Measurements from ENCODE around the gene CNTN1.
"Not testable (repeated sequence)": the region's sequence is repeated elsewhere in the genome, so short reads cannot be mapped to it uniquely, and the experiment has no call there.

CNTN1 gene

DNA sequence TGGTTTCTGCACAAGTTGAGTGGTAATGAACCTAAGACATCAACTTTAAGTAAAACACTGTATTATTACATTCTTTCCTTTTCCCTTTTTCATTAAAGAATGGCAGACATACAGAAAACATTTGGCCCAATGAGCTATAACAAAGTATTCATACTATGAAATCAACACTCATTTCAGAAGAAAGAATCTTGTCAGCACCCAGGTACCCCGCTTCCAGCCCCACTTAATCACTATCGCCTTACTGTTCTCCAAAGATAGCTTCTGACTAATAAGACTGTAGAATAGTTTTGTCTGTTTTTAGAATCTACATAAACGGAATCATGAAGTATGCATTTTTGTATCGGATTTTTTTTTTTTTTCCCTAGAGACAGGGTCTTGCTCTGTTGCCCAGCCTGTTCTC, 9.5 kb downstream of the CNTN1 start:
- no peak for DNase-seq

DNA sequence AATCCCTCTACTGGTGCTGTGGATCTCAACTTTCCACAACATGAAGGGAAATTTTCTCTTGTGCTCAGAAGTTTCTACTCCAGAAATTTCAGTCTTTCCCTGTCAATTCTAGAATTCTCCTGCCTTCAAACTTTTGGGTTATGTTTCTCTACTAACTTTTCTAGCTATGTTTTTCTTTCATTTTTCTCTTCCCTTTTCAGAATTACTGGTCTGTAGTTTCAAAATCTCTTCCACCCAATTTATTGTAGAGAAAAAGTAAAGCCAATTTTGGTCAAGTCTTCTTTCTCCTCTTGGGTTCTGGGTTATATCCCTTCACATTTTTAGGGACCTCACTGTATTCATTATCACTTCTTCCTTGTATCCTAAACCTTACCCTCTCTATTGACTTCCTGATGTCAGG, 18.9 kb downstream of the CNTN1 start:
- DNase-seq, result no peak

DNA sequence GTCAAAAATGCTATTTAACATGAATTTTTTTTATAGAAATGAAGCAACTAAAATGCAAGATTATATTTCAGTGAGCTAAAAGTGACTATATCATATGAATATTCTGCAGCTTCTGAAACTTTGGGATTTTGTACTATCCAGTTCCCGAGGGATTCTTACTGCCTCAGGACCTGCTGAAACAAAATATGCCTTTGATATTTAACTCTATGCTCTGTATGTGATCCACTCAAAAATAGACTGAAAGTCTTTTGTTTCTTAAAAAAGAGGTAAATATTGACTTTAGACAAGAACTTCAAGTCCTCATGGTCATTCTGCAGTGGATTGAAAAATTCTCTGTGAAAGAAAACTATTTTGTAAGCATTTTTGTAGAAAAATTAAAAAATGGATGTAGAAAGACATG, 22.4 kb downstream of the CNTN1 start:
- no peak for DNase-seq

DNA sequence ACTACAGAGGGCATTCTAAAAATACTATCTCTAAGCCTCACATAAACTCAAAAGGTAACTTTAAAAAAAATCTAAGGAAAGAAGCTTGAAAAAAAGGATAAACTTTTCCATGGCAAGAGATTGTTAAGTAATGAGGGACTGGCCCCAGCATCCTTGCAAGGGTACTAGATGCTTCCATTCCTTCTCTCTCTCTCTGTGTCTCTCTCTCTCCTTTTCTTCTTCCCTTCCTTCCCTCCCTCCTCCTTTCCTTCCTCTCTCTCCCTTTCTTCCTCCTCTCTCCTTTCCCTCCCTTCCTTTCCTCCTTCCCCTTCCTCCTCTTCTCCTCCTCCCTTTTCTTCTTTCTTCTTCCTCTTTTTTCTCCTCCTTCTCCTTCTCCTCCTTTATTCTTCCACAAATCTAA, 23.8 kb downstream of the CNTN1 start:
- no peak for DNase-seq

DNA sequence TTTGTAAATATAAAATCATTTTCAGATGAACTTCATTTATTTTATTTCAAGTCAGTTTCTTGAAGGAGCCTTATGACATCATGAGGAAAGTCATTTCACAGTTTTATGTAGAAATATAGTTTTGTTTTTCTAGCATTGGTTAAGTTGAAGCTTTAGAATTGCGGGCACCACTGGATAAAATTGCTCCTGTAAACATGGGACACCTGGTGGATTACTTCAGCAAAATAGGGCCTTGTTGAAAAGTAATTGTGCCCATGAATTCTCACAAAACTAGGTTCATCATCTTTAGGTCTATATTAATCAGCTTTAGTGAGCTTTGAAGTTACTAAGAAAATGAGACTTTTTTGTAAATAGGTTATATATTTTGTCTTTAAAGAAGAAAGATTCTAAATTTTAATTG, 25.3 kb downstream of the CNTN1 start:
- DNase-seq, result no peak

DNA sequence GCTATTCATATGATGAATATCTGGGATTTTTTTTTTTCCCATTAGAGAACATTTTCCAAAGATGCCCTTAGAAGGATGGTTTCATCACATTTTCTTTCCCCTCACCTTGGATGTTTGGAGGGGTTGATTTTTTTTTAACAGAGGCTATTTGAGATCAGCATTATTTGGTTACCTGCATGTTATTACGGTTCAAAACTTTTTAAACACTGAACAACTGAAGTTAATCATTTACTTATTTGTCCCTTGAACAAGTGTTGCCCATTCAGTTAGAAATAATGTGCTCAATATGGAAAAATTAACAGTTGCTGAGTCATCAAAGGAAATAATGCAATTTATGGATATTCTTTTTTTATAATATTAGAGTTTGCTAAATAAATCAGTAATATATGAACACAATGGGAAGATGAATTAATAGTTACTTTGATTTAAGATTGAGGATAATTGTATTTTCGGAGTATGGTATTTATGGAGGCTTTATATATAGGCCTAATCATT, 26.7 kb downstream of the CNTN1 start:
- DNase-seq, result no peak

DNA sequence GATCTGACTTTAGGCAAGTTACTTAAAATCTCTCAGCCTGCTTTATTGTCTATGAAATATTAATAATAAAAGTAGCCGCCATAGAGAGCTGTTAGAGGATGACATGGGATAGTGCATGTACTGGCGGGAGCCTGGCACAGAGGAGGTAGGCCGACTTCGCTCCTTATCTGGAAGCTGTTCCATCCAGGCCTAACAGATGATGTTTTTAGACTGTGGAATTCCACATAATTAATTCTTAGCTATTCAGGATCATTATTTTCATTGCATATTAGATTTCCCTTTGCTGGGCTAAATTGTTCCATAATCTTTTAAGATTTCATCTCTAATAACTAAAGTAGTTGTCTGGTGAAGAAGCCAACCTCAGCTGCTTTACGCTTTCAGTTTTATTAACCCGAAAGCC, 30.8 kb downstream of the CNTN1 start:
- DNase-seq, result no peak

DNA sequence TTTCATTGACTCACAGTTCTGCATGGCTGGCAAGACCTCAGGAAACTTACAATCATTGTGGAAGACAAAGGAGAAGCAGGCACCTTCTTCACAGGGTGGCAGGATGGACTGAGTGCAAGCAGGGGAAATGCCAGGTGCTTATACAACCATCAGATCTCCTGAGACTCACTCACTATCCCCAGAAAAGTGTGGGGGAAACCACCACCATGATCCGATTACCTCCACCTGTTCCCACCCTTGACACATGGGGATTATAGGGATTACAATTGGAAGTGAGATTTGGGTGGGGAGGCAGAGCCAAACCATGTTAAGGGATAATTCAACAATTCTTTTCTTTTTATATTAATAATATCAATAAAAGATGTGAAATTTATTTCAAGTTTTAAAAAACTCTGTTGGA, 34.1 kb downstream of the CNTN1 start:
- no peak for DNase-seq

DNA sequence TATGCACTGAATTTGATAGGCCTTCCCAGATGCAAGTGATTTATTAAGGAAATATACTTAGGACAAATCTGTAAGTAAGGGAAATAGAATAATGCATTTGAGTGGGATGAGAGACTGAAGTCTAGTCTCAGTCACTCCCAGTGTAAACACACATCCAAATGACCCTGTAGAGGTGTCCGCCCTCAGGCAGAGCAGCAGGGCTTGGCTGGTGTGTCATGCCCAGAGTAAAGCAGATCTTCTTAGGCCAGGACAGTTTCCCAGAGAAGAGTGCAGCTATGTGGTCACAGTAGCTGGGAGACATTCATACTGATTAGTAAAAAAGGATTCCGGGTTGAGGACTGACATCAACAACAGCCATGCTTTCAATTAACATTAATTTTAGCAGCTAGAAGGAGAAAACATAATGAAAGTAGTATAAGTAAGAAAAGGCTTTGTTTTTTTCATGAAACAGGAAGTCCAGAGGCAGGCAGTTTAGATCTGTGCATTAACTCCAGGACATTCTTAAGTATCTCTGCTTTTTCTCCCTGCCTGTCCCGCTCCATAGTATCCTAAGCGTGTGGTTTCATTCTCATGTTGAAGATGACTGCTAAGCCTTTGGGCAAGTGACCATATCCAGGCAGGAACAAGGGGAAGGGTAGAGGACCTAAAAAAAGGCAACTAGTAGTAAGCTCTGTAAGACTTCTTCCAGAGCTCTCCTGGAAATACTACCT, 35.7 kb downstream of the CNTN1 start:
- DNase-seq, result no peak

DNA sequence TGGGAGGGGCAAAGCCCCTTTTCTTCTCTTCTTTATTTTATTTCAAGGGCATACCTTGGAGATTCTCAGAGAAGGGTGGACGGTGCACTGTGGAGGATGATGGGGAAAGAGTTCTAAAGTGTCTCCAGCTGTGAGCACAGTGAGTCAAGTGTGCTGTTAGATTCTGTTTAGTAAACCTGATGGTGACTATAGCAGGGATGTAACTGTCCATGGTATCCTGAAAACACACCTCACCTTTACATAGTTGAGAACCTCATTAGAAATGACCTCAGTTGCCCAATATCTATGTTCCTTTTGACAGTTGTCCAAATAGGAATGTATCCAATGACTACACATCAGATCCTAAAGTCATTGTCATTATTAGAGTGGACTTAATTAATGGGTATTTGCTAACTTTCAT, 38.0 kb downstream of the CNTN1 start:
- no peak for DNase-seq

DNA sequence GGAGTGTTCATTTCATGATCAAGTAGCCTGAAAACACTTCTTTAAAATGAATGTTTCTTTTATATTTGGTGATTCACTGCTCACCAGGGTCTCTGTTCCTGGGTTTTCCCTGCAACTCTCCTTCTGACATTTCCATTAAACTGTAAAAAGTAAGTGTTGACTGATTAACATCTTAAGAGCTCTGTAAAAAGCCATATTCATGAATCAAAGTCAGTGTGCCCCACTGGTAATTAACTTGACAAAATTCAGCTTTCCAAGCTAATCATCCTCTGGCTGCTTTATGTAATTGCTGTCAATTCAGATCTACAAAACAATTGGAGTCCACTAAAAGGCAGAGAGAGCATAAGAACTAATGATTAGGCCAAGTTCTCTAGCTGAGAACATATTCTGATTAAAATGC, 41.6 kb downstream of the CNTN1 start:
- no peak for DNase-seq

DNA sequence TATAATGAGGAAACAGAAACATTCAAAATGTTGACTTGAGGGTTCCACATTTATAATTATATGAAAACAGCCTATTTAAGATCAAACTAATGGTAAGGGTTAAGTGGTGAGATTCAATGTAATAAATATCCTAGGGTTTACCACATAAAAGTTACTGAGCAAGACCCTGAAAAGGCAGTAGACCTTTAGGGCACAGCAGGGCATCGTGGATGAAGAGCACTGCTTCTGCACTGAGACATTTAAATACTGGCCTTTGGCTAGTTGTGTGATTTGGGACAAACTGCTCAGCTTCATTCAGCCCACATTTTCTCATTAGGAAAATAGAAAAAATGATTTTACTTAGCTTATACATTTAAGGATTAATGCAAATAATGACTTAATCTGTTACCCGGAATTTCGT, 42.0 kb downstream of the CNTN1 start:
- no peak for DNase-seq

DNA sequence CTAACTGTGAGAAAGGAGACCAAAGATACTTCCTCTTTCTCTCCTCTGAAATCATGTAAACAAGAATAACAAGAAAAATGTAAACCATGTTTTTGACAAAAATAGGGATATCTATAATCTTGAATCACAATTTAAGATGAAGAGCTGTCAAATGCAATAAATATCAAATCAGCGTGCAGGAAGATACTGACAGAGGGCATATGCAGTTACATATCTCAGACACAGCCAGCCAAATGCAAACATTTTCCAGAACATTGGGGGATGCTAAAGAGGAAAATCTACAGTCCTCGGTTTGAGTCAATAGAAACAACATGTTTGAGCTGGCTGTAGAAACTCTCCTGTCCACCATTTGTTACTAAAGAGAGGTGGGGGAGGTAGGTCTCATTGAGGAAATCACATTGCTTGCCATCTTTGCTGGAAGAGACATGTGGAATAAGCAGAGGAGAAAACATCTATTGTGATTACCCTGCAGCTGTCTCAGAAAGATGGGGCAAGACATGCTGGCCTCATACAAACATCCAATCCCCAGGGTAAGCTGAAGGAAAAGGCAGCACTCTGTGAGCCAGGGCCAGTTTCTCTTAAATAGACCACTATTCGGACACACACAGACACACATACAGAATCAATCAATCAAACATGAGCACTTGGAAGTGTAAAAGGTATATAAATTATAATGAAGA, 43.5 kb downstream of the CNTN1 start:
- DNase-seq, result no peak

DNA sequence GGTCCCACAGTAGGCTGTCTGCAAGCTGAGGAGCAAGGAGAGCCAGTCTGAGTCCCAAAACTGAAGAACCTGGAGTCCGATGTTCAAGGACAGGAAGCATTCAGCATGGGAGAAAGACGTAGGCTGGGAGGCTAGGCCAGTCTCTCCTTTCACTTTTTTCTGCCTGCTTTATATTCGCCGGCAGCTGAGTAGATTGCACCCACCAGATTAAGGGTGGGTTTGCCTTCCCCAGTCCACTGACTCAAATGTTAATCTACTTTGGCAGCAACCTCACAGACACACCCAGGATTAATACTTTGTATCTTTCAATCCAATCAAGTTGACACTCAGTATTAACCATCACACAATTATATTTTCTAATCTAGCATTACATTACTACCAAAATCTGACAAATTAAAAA, 45.2 kb downstream of the CNTN1 start:
- DNase-seq, result not testable (repeated sequence)

DNA sequence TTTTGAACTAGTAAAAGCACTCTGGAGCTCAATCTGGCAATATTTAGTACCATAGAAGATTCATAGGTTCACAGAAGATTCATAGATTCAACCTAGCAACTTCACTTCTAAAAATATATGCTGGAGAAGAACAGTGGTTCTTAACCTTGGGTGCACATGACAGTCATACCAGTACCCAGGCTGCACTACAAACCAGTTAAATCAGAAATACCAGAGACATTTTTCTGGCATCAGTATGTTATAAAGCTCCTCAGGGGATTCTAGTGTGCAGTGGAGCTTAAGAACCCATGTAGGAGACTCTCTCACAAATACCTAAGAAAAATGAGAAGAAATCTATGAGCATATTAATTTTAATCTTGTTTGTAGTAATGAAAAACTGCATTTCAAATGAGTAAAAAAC, 46.6 kb downstream of the CNTN1 start:
- no peak for DNase-seq

DNA sequence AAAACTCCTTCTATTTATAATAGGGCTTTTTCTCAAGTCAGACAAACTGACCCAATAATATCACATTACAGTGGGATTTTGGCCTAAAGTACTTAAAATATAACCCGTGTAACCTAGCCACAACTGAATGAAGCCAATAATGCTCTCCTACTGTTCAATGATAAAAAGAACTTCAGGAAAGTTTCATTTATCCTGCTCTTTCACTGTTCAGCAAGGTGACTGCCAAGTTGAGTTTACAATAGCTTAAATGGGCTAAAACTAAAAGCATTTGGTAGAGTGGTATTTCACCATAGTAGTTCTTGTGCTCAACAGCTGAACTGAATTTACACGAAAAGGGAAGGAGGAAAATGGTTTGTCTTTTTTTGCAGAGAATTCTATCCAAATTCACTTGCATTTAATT, 49.8 kb downstream of the CNTN1 start:
- DNase-seq, result no peak

DNA sequence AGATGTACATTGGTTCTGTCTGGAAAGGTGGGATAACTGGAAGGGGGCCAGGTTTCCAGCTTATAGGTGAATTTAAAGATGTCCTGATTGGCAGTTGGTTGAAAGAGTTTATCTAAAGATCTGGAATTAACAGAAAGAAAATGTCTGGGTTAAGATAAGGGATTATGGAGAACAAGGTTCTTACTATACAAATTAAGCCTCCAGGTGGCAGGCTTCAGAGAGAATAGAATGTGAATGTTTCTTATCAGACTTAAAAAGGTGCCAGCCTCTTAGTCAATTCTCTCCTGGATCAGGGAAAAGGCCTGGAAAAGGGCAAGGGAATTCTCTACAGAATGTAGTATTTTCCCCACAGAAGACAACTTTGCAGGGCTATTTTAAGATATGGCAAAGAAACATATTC, 53.1 kb downstream of the CNTN1 start:
- DNase-seq, result no peak

DNA sequence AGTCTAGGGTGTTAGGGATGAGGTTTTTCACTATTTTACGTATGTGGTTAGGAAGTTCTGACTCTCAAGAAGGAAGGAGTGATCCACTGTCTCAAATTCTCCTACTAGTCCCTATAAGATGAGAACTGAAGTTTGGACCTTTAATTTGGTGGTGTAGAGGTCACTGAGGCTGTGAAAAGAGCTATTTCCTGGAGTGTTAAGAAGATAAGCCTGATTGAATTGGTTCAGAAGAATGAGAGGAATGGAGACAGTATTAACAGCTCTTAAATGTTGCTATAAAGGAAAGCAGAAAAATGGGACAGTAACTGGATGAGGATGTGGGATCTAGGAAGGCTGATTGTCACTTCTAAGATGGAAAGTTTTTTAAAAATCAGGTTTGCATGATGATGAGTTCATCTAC, 57.6 kb downstream of the CNTN1 start:
- no peak for DNase-seq

DNA sequence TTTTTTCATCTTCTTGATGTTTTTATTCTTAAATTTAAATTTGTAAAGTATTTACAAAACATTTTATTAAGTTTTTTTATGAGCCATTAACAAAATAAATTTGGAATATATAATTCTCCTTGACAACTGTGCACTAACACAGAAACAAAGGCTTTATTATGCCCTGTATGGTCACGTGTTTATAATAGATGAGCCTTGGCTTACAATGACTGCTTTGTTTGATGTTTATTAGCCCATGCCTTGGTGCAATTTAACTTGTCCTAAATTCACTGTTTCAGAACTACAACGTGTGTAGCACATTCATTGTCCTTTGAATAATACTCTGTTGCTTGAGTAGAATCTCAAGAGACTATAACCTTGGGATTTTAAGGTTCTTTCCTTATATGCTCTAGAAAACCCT, 59.8 kb downstream of the CNTN1 start:
- DNase-seq, result no peak

DNA sequence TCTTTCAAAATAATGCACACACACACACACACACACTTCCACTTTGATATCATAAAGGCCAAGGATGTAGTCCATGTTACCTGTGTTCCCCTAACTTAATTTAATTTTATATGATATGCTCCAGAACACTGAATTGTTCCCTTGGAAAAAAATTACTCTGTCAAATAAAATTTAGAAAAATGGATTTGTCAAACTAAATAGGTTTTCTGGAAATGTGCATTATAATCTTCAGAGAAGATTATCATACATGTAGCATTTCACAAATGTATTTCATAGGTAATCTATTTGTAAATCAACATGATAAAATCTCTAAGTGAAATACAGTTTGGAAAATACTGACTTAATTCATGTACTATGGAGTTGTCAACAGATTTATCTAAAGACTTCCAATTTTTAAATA, 68.6 kb downstream of the CNTN1 start:
- DNase-seq, result no peak

DNA sequence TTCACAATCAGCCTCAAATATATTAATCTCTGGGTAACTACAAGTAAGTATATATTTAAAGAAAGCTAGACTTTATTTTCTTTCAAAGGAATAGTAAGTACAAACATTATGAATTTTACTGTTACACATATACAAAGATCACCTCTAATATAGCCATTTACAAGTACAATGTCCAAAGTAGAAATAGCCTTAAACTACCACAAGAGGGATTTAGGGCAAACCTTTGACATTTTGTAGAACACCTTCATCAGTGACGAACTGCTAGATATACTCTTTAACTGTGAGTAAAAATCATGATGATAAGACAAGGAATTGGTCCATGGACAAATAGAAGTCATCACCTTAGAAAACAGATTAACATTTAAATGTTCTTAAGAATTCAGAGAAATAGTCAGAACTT, 69.8 kb downstream of the CNTN1 start:
- DNase-seq, result no peak

DNA sequence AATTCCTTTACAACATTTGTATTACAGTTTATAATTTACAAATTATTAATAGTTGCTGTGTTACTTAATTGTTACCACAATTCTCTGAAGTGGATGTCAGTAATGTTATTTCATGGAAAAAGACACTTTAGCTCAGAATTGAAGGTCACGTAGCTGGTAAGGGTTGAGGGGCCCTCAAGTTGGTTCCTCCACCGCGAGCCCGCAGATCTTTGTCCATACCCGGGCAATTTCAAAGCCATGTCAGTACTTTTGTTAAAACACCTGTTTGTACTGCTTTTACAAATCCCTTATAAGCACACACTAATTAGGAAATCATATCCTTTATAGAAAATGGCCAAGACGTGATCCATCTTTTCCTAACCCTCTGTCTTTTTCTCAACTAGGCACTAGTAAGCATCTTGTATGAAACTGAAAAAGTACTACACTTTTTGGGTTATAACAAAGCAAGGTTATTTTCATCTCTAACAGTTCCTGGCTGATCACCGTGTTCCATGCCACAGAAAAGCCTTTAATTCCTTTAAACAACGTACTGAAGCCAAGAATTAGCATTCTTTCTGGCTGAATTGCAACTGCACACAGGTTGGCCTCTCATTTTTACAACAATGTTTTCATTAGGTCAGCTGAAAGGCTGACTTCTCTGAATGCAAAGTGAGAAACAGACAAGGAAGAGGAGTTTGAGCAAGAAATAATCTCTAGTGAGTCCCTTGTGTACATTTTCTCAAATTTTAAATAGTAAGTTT, 76.1 kb downstream of the CNTN1 start:
- no peak for DNase-seq

DNA sequence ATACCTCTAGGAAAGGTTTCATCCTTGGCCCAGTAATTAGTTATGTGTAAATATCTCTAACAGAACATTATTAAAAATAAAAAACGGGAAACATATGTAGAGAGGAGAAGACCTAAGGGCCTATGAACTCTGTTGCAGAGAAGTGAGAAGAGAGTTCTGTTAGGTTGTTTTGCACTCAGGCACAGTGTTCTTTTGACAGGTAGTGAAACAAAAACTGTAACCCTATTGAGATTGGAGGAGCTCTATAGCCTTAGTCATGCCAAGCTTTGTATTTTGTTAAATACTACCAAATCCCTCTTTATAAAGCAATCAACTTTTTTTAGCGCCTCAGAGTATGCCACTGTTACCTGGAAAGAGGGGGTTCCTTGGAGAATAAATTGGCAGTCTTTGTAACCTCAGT, 77.6 kb downstream of the CNTN1 start:
- no peak for DNase-seq

DNA sequence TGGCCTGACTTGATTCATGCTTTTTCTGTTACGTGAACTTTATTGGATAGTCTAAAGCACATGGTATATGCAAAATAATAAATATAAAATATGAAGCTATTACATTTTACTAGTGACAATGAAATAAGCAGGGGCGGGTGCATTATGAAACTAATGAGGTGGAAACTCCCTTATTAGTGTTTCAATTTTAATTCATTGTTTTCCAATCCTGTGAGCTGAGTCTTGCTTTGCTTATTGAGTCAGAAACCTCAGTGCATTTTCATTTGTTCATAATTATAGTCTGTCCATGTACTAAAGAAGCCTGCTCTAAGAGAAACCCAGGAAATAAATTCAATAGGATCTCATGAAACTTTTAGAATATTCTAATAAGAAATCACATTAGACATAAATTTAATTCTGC, 78.5 kb downstream of the CNTN1 start:
- no peak for DNase-seq
